ENCODE data around the gene COBLL1. TPM values are rescaled to one million over a fixed set of nuclear protein-coding genes. Genes with fewer than 3 reads are reported as not detected.

COBLL1 gene
- total RNA-seq, 1 experiment from 2014 or later, result 4.6 TPM

GRCh38 chr2:164754157-164755093 is 87.2 kb downstream of the COBLL1 start:
- in situ Hi-C loops (cut with HindIII; ENCODE audit: low pct_unique_long_range_greater_than_20kb, low sequenced_read_pairs), result no loop called here
- DNase-seq (ENCODE audit: low read depth, low spot score), result no peak

GRCh38 chr2:164752956-164753355 is 88.7 kb downstream of the COBLL1 start:
- DNase-seq (ENCODE audit: low read depth, low spot score), result no peak
- in situ Hi-C loops (cut with HindIII; ENCODE audit: low pct_unique_long_range_greater_than_20kb, low sequenced_read_pairs), result no loop called here

DNA sequence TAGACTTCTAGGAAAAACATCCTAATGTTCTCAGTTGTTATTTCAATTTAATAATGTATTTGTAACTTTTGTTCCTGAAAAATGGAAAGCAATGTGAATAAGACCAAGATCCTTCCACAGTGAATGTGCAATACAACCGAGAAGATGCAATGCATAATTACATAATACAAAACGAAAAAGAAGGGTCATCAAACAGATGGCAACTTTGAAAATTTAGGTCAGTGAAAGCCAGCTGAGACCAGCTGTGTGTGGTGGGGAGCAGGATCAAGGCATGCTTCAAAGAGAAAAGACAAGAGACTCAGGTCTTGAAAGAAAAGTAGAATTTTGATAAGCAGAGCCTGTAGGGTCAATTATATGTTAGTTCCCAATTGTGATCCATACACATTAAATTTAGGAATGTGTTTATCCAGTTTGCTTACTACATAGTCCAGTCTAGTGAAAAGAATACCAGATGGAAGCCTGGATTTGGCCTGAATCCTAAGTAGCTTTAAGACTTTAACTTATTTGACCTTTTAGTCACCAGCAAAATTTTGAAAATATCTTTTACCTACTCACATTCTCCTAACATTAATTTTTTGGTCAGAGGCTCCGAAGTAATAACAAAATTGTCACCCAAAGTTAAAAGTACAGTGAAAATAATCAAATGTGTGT is 93.7 kb downstream of the COBLL1 start:
- in situ Hi-C loops (cut with HindIII; ENCODE audit: low pct_unique_long_range_greater_than_20kb, low sequenced_read_pairs), result no loop called here
- DNase-seq (ENCODE audit: low read depth, low spot score), result no peak

DNA sequence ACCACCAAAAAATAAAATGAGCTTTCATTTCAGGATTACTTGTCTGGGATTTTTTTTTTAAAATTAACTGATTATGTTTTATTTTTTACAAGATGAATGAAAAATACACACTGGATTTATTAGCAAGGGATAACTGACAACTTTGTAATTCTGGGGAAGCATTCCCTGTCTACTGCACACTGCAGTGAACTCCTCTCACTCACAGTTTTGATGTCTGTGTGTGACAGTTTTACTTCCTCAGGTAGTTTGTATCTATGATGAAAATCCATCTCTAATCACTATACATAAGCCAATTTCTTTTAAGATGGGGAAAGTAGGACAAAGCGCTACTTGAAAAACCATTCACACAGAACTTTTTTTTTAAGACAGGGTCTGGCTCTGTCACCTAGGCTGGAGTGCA is 94.5 kb downstream of the COBLL1 start:
- in situ Hi-C loops (cut with HindIII; ENCODE audit: low pct_unique_long_range_greater_than_20kb, low sequenced_read_pairs), result no loop called here
- DNase-seq (ENCODE audit: low read depth, low spot score), result no peak

DNA sequence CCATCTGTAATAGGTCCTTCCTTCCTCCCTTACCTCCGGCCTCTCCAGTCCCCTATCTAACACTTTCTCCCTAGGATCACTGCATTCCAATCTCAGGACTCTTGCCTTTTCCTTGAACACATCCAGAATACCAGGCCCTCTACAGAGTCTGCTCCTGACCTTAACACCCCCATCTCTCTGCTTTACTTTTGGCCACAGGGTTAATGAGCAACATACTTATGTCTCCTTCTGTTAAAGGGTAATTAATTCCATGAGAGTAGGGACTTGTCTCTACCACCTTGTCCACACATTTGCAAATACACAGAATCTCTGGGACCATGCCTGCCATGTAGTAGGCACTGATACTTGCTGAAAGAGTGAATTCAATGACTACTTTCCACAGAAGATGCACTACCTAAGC is 94.9 kb downstream of the COBLL1 start:
- in situ Hi-C loops (cut with HindIII; ENCODE audit: low pct_unique_long_range_greater_than_20kb, low sequenced_read_pairs), result no loop called here
- DNase-seq (ENCODE audit: low read depth, low spot score), result no peak

DNA sequence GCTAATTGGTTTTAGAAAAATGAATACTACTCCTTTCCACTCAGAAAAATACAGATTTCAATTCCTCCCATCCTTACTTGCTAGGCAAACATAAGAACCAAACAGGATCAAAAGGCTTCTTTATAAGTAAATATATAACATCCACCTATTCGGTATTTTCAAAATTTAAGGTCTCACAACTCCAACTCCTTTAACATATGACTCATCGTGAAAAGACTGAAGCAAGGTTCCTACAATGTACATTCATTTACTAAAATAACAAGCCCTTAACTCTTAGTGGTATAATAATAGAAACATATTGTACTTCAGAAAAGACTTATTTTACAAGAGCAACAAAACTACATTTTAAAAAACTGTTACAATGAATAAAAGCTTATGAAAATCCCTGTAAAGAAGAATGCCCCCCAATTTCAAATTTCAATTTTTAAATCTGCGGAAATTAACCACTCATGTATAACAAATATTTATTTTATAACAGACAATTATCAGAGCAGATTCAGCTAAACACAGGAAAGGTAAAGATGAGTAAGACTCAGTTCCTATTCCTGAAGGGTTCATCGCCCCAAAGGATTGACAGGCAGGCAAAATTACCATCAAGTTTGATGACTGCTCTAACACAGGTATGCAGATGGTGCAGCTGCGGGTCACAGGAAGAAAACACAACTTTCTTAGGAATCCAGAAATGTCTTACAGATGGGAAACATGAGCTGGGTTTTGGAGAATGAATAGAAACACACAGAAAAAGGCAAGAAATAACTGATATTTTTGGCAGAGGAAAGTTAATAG is 96.4 kb downstream of the COBLL1 start:
- no peak for DNase-seq (ENCODE audit: low read depth, low spot score)
- in situ Hi-C loops (cut with HindIII; ENCODE audit: low pct_unique_long_range_greater_than_20kb, low sequenced_read_pairs), result no loop called here

GRCh38 chr2:164742738-164743317 is 98.8 kb downstream of the COBLL1 start:
- no peak for DNase-seq (ENCODE audit: low read depth, low spot score)
- in situ Hi-C loops (cut with HindIII; ENCODE audit: low pct_unique_long_range_greater_than_20kb, low sequenced_read_pairs), result no loop called here

DNA sequence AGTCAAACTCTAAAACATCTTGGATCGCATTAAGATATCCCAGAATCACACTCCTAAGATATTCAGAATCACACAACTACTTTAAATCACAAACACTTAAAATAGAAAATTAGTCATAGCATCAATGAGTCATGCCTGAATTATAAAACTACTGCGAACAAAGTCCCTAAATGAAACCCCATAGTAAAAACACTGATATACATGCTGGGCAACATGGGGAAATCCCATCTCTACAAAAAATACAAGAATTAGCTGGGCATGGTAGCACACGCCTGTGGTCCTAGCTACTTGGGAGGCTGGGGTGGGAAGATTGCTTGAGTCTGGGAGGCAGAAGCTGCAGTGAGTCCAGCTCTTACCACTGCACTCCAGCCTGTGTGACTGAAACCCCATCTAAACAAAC is 101.7 kb downstream of the COBLL1 start:
- in situ Hi-C loops (cut with HindIII; ENCODE audit: low pct_unique_long_range_greater_than_20kb, low sequenced_read_pairs), result no loop called here
- no peak for DNase-seq (ENCODE audit: low read depth, low spot score)

GRCh38 chr2:164737612-164738081 is 104.0 kb downstream of the COBLL1 start:
- in situ Hi-C loops (cut with HindIII; ENCODE audit: low pct_unique_long_range_greater_than_20kb, low sequenced_read_pairs), result no loop called here
- peak; percentile 76 for DNase-seq (ENCODE audit: low read depth, low spot score)

DNA sequence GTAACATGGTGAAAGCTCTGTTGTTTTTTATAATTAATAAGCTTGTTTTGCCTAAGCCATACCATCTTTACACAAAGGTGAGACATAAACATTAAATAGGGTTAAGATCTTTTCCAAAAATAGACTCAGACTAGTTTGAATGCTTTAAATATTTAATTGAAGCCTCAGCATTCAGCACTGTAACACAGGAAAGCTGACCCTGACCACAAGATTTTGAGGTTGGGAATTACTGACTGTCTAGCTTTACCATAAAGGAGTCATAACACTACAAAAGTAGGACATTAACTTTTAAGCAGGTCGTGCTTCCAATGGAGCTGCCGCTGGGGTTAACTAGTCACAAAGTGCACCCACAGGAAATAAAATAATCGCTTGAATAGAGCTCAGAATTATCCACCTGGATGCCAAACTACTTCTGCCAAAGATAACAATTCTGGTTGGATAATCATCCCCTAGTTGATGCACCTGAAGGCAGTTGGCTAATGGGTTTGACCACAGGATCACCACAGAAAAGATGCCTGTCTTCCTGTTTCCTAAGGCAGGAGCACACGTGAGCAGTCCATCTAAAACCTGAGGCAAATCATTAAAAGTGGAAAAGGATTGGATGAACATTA is 106.2 kb downstream of the COBLL1 start:
- no peak for DNase-seq (ENCODE audit: low read depth, low spot score)
- in situ Hi-C loops (cut with HindIII; ENCODE audit: low pct_unique_long_range_greater_than_20kb, low sequenced_read_pairs), result no loop called here

DNA sequence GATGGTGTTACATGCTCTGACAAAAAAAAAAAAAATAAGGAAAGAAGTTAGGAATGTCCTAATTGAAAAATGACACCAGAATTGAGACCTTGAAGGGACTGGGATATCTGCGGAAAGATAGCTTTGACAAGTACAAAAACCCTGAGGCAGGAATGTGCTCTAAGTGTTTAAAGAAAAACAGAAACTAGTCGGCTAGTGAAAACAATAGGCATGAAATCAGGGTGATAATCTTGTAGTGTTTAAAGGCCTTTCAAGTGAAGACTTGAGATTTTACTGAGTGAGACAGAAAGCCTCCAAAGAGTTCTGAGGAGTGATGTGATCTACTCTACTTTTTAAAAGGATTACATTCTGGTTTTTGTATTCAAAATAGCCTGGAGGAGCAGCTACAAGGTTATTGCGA is 107.4 kb downstream of the COBLL1 start:
- DNase-seq (ENCODE audit: low read depth, low spot score), result no peak
- in situ Hi-C loops (cut with HindIII; ENCODE audit: low pct_unique_long_range_greater_than_20kb, low sequenced_read_pairs), result no loop called here

- no peak for DNase-seq (ENCODE audit: low read depth, low spot score)
- in situ Hi-C loops (cut with HindIII; ENCODE audit: low pct_unique_long_range_greater_than_20kb, low sequenced_read_pairs), result no loop called here
These were observed 116.1 kb downstream of the COBLL1 start for GRCh38 chr2:164725542-164725941.

GRCh38 chr2:164722616-164723338 is 118.8 kb downstream of the COBLL1 start:
- DNase-seq (ENCODE audit: low read depth, low spot score), result no peak
- in situ Hi-C loops (cut with HindIII; ENCODE audit: low pct_unique_long_range_greater_than_20kb, low sequenced_read_pairs), result no loop called here

DNA sequence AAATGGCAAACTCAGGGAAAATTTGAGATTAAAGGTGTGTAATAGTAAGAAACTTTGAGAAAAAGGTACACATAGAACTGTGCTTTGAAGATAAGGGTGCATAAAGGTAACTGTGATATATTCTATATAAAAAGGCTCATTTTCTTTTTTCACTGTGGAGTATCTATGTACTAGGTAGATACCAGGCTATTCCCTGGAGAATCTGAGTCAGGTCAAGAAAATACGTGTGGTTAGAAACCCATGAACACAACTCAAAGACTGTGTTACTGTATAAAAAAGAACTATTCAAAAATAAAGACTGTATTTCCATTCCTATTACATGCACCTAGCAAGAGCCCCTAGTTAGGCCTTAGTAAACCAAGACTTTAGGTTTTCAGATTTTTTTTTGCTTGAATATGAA is 120.2 kb downstream of the COBLL1 start:
- in situ Hi-C loops (cut with HindIII; ENCODE audit: low pct_unique_long_range_greater_than_20kb, low sequenced_read_pairs), result no loop called here
- no peak for DNase-seq (ENCODE audit: low read depth, low spot score)

DNA sequence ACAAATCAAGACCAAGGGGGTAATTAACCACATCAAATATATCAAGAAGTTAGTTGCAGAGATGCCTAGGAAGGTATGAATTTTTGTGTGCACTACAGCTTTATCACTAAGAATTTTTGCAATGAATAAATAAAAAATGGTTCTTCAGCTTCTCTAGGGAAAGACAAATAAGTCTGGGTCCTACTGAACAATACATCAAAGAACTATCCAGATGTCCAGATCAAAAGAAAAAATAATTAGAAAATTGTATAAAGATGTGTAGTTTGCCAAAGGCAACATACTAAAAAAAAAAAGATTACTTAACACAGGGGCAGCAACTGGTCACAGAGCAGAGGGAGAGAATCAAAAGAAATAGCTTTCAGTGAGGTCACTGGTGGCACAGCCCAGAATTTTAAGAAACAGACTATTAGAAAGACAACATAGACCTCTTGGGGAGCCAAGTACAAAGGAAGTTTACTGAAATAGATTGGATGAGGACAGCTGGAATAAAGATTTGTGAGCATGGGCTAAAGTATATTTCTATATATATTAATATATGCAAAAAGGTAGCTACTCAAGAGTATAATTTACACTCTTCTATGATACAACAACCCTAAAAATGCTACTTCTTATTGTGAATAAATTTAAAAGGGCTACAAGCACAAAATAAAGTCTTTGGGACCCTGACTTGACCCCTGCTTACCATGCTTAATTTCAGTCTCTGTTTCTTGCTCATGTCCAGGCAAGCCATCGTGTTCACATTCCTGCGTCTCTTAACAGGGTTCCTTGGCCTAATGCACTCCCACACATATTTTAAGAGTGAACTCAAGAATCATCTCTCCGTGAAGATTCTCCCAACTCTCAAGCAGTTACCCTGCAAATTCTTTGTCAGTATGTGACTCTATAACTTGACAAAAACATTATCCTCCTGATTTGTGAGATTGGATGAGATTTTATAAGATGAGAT is 121.4 kb downstream of the COBLL1 start:
- DNase-seq (ENCODE audit: low read depth, low spot score), result no peak
- in situ Hi-C loops (cut with HindIII; ENCODE audit: low pct_unique_long_range_greater_than_20kb, low sequenced_read_pairs), result no loop called here

Data from SK-MEL-5 (cell line).